Esophagus squamous epithelium (tissue), 5 donors: Measurements from ENCODE around the gene NRARP. TPM values are rescaled to one million over a fixed set of nuclear protein-coding genes. Genes with fewer than 3 reads are reported as not detected.

Experiments used
- DNase-seq: peaks from one replicate; lab custom pipeline; 2025; lab: John Stamatoyannopoulos, UW
- H3K27ac ChIP-seq, 4 donors: fragments of 200-600 bp; sonication (generic); one replicate each; pipeline ENCODE4 v1.5.1; 2016 to 2019; ENCODE audit warnings: mild to moderate bottlenecking in 1 of 4
- H3K27me3 ChIP-seq, 4 donors: fragments of 200-600 bp; sonication (generic); 1 replicate in 3 of 4; 2 replicates in 1 of 4; pipeline versions ENCODE4 v1.5.1 to v1.6.0; 2017 to 2021; ENCODE audit warnings: antibody characterized with exemption in 1 of 4
- H3K36me3 ChIP-seq, 3 donors: fragments of 200-600 bp; sonication (generic); one replicate each; pipeline ENCODE4 v1.5.1; 2016 to 2019
- H3K4me1 ChIP-seq, 3 donors: fragments of 200-600 bp; sonication (generic); one replicate each; pipeline ENCODE4 v1.5.1; 2017 to 2019
- H3K4me3 ChIP-seq, 4 donors: fragments of 200-600 bp; sonication (generic); 1 replicate in 3 of 4; 2 replicates in 1 of 4; pipeline ENCODE4 v1.5.1; 2016 to 2019; ENCODE audit warnings: mild to moderate bottlenecking in 2 of 4, moderate library complexity in 1 of 4
- H3K9me3 ChIP-seq, 3 donors: fragments of 200-600 bp; sonication (generic); one replicate each; pipeline ENCODE4 v1.5.1; 2016 to 2019
- CTCF ChIP-seq, 6 experiments: fragments of 450-650 bp in 4 of 6; fragments of 200-600 bp in 2 of 6; sonication (generic) in 2 of 6; IDR thresholded peaks; one replicate each; pipeline ENCODE4 v1.5.1; 2016 to 2019; ENCODE audit warnings: antibody characterized with exemption in 6 of 6, mild to moderate bottlenecking in 4 of 6, moderate library complexity in 4 of 6
- POLR2A ChIP-seq, 4 donors: fragments of 450-650 bp; IDR thresholded peaks; one replicate each; pipeline ENCODE4 v1.6.1; 2017; ENCODE audit warnings: antibody characterized with exemption in 4 of 4, mild to moderate bottlenecking in 4 of 4, moderate library complexity in 3 of 4
- WGBS, 2 donors: methylation state at CpG; one replicate each; pipeline ENCODE4 v1.1.5; 2018; 5-methylcytosine and 5-hydroxymethylcytosine counted together
- intact Hi-C: fragments of 100-400 bp; cut with DNase I; formaldehyde crosslinking; loops from one replicate; pipeline ENCODE4 v1.15.0; 2022
- total RNA-seq, 4 donors: library from RNA; depleted of rRNA; stranded (reverse); fragments of >200 nt; gene quantifications; one replicate each; pipeline ENCODE4 v1.1.0, GENCODE V29; 2016
- donor health status: DM: yes; HTN: yes; CAD: no.

Gene NRARP
- total RNA-seq, 4 donors from 2014 or later = 19.6 to 33.9 (median 27.5) TPM

DNA sequence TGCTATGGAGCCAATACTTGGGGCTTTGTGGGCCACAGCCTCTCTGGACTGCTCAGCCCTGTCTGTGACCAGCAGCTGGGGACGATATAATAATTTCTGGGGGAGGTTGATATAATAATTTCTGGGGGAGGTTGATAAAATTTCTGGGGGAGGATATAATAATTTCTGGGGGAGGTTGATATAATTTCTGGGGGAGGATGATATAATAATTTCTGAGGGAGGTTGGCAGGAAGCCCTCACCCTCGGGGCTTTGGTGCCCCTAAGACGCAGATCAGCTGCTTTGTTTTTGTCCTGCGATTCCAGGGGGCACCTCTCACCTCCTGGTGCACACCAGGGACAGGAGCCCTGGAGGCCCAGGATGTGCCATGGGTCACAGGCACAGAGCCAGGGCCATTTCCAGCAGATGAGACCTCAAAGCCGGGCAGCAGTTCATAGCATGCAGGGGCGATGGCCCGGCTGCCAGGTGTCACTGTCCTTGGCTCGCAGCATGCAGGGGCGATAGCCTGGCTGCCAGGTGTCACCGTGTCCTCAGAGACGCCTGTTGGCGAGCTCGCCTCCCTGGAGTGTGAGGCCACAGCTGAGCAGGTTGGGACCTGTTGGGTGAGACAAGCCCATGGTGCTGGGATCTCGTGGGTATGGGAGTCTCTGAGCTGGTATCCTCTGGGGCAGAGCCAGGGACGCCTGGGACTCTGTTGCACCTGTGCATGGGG lies 28.3 kb downstream of the NRARP start:
- H3K27ac ChIP-seq = peak overlapping the region; percentile 47 to 92 (median 73)
- H3K4me3 ChIP-seq = no peak overlapping the region
- no peaks in the 10 kb centered on the region for H3K9me3 ChIP-seq
- TF ChIP-seq CTCF (IDR thresholded peaks at IDR 0.05) (no peak), POLR2A (IDR thresholded peaks at IDR 0.05) (no peak)
- intact Hi-C loops = no loop called here
- WGBS, 2 donors = 28 to 45% methylated on average over 4 to 5 of the region's 15 CpGs
- H3K4me1 ChIP-seq = peaks cover 40 to 100% (median 48%) of the 10 kb centered on the region in 3 donors
- DNase-seq = no peak
- H3K36me3 ChIP-seq = peaks cover 10 to 47% (median 12%) of the 10 kb centered on the region in 3 donors
- H3K27me3 ChIP-seq = peaks cover 0 to 17% (median 0%) of the 10 kb centered on the region in 4 donors

- Histone ChIP-seq H3K27ac (no peak overlapping the region), H3K27me3 (peaks cover 0 to 11% (median 0%) of the 10 kb centered on the region in 4 donors), H3K36me3 (peaks cover 10 to 54% (median 12%) of the 10 kb centered on the region in 3 donors), H3K9me3 (no peaks in the 10 kb centered on the region), H3K4me3 (no peak overlapping the region), H3K4me1 (peaks cover 33 to 100% (median 46%) of the 10 kb centered on the region in 3 donors)
- intact Hi-C loops = no loop called here
- WGBS, 2 donors = 71% methylated on average over 7 of the region's 13 CpGs; no CpG with 5 or more reads in 1 of the 2 donors
- TF ChIP-seq POLR2A (IDR thresholded peaks at IDR 0.05) (no peak), CTCF (IDR thresholded peaks at IDR 0.05) (no peak)
- no peak for DNase-seq
Measured at GRCh38 chr9:137273095-137273490, 29.0 kb downstream of the NRARP start.

GRCh38 chr9:137272241-137273094 lies 29.6 kb downstream of the NRARP start:
- Histone ChIP-seq H3K4me1 (peaks cover 28 to 98% (median 43%) of the 10 kb centered on the region in 3 donors), H3K27me3 (peaks cover 0 to 4% (median 0%) of the 10 kb centered on the region in 4 donors), H3K36me3 (peaks cover 10 to 60% (median 12%) of the 10 kb centered on the region in 3 donors), H3K27ac (no peak overlapping the region), H3K9me3 (no peaks in the 10 kb centered on the region), H3K4me3 (no peak overlapping the region)
- no peak for DNase-seq
- intact Hi-C loops = no loop called here
- TF ChIP-seq POLR2A (IDR thresholded peaks at IDR 0.05) = no peak
- TF ChIP-seq CTCF (IDR thresholded peaks at IDR 0.05) = no peak
- 90% methylated on average over 10 of the region's 39 CpGs; no CpG with 5 or more reads in 1 of the 2 donors for WGBS, 2 donors

DNA sequence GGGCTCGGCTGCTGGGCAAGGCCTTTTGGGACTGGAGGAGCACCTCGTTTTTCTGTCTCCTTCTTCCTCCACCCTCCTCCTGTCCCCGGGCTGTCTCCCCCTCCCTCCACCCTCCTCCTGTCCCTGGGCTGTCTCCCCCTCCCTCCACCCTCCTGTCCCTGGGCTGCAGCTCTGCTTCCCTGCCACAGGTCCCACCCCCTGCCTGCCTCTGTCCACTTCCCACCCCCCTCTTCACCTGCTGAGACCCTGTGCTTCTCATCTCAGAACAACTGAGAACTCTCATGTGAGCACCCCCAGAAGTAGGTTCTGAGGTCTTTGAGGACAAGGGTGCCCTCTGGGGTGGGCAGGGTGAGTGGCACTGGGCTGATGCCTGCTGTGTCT lies 30.4 kb downstream of the NRARP start:
- H3K4me3 ChIP-seq = no peak overlapping the region
- H3K27ac ChIP-seq = no peak overlapping the region
- no peaks in the 10 kb centered on the region for H3K9me3 ChIP-seq
- H3K36me3 ChIP-seq = peaks cover 16 to 68% (median 18%) of the 10 kb centered on the region in 3 donors
- no peaks in the 10 kb centered on the region for H3K27me3 ChIP-seq
- TF ChIP-seq POLR2A (IDR thresholded peaks at IDR 0.05) (no peak), CTCF (IDR thresholded peaks at IDR 0.05) (no peak)
- no peak for DNase-seq
- intact Hi-C loops = no loop called here
- H3K4me1 ChIP-seq = peaks cover 22 to 90% (median 35%) of the 10 kb centered on the region in 3 donors
- 17 to 43% methylated on average over 3 of the region's 3 CpGs for WGBS, 2 donors
